ENCODE measurements around the gene XYLB.

DNA sequence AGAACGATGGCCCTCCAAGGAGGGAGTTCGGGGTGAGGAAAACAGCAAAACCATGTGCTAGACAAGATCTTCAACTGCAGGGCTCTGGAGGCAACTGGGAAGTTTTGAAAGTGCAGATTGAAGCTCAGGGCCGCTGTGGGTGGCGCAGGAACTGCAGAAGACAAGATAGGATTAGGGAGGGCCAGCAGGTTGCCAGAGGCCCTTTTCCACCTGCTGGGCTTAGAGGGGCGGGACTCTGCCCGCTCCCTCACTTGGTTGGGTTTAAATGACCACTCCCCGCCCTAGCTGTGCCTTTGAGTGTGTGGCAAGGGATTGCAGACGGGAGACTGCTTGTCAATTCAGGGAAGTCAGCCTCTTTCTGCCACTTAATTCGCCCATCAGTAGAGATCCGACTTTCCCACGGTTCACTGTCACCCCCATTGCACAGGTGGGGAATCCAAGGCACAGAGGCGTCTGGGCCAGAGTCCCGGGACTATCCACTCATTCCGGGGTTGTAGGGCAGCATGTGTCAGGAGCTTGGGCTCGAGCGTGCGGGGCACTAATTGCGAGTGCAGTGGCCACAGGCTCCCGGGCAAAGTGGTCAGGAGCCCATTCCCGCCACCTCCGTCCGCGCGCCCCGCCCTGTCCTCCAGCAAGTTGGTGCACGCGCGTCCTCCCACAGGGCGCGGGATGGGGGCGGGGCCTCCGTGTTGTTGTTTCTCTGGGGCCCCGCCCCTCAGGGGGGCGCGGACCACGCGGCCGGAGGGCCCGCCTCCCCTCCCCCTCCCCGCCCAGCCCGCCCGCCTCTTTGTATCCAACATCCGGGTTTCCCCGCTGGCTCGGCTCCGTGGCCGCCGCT lies 106.7 kb downstream of the XYLB start, which contains the start of gene ACVR2B:
- TF ChIP-seq, protein P1, sequence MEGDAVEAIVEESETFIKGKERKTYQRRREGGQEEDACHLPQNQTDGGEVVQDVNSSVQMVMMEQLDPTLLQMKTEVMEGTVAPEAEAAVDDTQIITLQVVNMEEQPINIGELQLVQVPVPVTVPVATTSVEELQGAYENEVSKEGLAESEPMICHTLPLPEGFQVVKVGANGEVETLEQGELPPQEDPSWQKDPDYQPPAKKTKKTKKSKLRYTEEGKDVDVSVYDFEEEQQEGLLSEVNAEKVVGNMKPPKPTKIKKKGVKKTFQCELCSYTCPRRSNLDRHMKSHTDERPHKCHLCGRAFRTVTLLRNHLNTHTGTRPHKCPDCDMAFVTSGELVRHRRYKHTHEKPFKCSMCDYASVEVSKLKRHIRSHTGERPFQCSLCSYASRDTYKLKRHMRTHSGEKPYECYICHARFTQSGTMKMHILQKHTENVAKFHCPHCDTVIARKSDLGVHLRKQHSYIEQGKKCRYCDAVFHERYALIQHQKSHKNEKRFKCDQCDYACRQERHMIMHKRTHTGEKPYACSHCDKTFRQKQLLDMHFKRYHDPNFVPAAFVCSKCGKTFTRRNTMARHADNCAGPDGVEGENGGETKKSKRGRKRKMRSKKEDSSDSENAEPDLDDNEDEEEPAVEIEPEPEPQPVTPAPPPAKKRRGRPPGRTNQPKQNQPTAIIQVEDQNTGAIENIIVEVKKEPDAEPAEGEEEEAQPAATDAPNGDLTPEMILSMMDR (conservative IDR thresholded peaks at IDR 0.05 in 1 of 2, IDR thresholded peaks at IDR 0.05 in 1 of 2; ENCODE audit: extremely low read depth in 1 of 2, insufficient read depth in 1 of 2, low read depth in 1 of 2, low read length in 2 of 2), result no peak
- TF ChIP-seq EZH2 (IDR thresholded peaks at IDR 0.05; ENCODE audit: borderline replicate concordance, low read length), result no peak
